Measurements from ENCODE around the gene COL25A1.

GRCh38 chr4:108947526-108947925, 354.9 kb downstream of the COL25A1 start:
- TF ChIP-seq CTCF (IDR thresholded peaks at IDR 0.05) (no peak), POLR2A (IDR thresholded peaks at IDR 0.05) (no peak)

All from heart left ventricle (tissue), 13 donors.